GM23338 (cell line): ENCODE measurements around the gene ACE2. TPM values are rescaled to one million over a fixed set of nuclear protein-coding genes. Genes with fewer than 3 reads are reported as not detected.

Experiments
- ATAC-seq: fragments of 200-7000 bp; cut with Tn5 transposase; 3 replicates; pipeline ENCODE4 v1.9.1; 2020
- DNase-seq: peaks from one replicate; pipeline ENCODE4 v3.0.0-alpha.2; 2015; ENCODE audit warnings: low spot score
- H2AFZ ChIP-seq: fragments of 200-600 bp; sonication (generic); 2 replicates; pipeline ENCODE4 v1.8.0; 2016; ENCODE audit warnings: antibody characterized with exemption, mild to moderate bottlenecking, moderate library complexity
- H3F3A ChIP-seq: fragments of 200-600 bp; sonication (generic); replicated peaks from 2 replicates; pipeline ENCODE4 v1.8.0; 2017; ENCODE audit warnings: antibody characterized with exemption, mixed run types, low read depth
- H3K27ac ChIP-seq: fragments of 200-600 bp; sonication (generic); 2 replicates; pipeline ENCODE4 v1.6.1; 2016; ENCODE audit warnings: low read depth
- H3K27me3 ChIP-seq: fragments of 200-600 bp; sonication (generic); 2 replicates; pipeline ENCODE4 v1.8.0; 2016; ENCODE audit warnings: mild to moderate bottlenecking, mixed run types, moderate library complexity; ENCODE audit not compliant: insufficient read depth
- H3K36me3 ChIP-seq: fragments of 200-600 bp; sonication (generic); 2 replicates; pipeline ENCODE4 v1.8.0; 2016; ENCODE audit warnings: mild to moderate bottlenecking; ENCODE audit not compliant: insufficient read depth
- H3K4me1 ChIP-seq: fragments of 200-600 bp; sonication (generic); 2 replicates; pipeline ENCODE4 v1.8.0; 2016; ENCODE audit warnings: mild to moderate bottlenecking, moderate library complexity; ENCODE audit not compliant: insufficient read depth
- H3K4me2 ChIP-seq: fragments of 200-600 bp; sonication (generic); 2 replicates; pipeline ENCODE4 v1.7.1; 2017; ENCODE audit warnings: mixed run types
- H3K4me3 ChIP-seq: fragments of 200-600 bp; sonication (generic); 2 replicates; pipeline ENCODE4 v1.6.1; 2016; ENCODE audit warnings: mixed run types
- H3K79me2 ChIP-seq: fragments of 200-600 bp; sonication (generic); replicated peaks from 2 replicates; pipeline ENCODE4 v1.8.0; 2017; ENCODE audit warnings: mild to moderate bottlenecking; ENCODE audit not compliant: insufficient read depth
- H3K9me2 ChIP-seq: fragments of 200-600 bp; sonication (generic); 2 replicates; pipeline ENCODE4 v1.8.0; 2017; ENCODE audit not compliant: insufficient read depth
- H4K20me1 ChIP-seq: fragments of 200-600 bp; sonication (generic); replicated peaks from 2 replicates; pipeline ENCODE4 v1.8.0; 2017; ENCODE audit warnings: mild to moderate bottlenecking; ENCODE audit not compliant: insufficient read depth
- H3K27ac Mint-ChIP-seq: 2 replicates; pipeline ENCODE4 v1.8.0; 2020; ENCODE audit warnings: inconsistent platforms, mild to moderate bottlenecking, moderate library complexity, mixed read lengths
- H3K27me3 Mint-ChIP-seq: 3 replicates; pipeline ENCODE4 v1.8.0; 2022; ENCODE audit warnings: low read depth, mild to moderate bottlenecking, moderate library complexity, mixed read lengths, inconsistent platforms; ENCODE audit not compliant: insufficient read depth, poor library complexity
- H3K36me3 Mint-ChIP-seq: 3 replicates; pipeline ENCODE4 v1.8.0; 2021; ENCODE audit warnings: low read depth, mild to moderate bottlenecking, inconsistent platforms, moderate library complexity, mixed read lengths
- H3K4me1 Mint-ChIP-seq: 3 replicates; pipeline ENCODE4 v1.8.0; 2020; ENCODE audit warnings: mild to moderate bottlenecking, inconsistent platforms, mixed read lengths
- H3K4me3 Mint-ChIP-seq: 3 replicates; pipeline ENCODE4 v1.8.0; 2021; ENCODE audit warnings: moderate library complexity, mild to moderate bottlenecking, inconsistent platforms, mixed read lengths
- H3K9me3 Mint-ChIP-seq: 3 replicates; pipeline ENCODE4 v1.8.0; 2020; ENCODE audit warnings: moderate library complexity, mild to moderate bottlenecking, inconsistent platforms, mixed read lengths
- CTCF ChIP-seq, 2 experiments: fragments of 200-600 bp in 1 of 2; sonication (generic) in 1 of 2; conservative IDR thresholded peaks; 2 replicates each; pipeline versions ENCODE4 v1.5.1 to v1.6.1; 2016 to 2017; ENCODE audit warnings: antibody characterized with exemption in 2 of 2, low read depth in 2 of 2, mild to moderate bottlenecking in 2 of 2, moderate library complexity in 1 of 2
- JUNB ChIP-seq: IDR thresholded peaks from one replicate; pipeline ENCODE4 v1.6.1; 2016; ENCODE audit warnings: antibody characterized with exemption; ENCODE audit not compliant: unreplicated experiment
- NANOG ChIP-seq: IDR thresholded peaks from 2 replicates; pipeline ENCODE4 v1.6.1; 2016; ENCODE audit warnings: antibody characterized with exemption, borderline replicate concordance
- POLR2AphosphoS5 ChIP-seq: IDR thresholded peaks from 2 replicates; pipeline ENCODE4 v1.6.1; 2016; ENCODE audit warnings: antibody characterized with exemption, low read depth
- REST ChIP-seq: IDR thresholded peaks from one replicate; pipeline ENCODE4 v1.6.1; 2018; ENCODE audit warnings: antibody characterized with exemption; ENCODE audit not compliant: unreplicated experiment
- STAT1 ChIP-seq: IDR thresholded peaks from one replicate; pipeline ENCODE4 v1.6.1; 2016; ENCODE audit warnings: antibody characterized with exemption; ENCODE audit not compliant: unreplicated experiment
- ZNF114 ChIP-seq: fragments of 250-450 bp; sonication (Bioruptor Pico); IDR thresholded peaks from 2 replicates; pipeline ENCODE4 v1.5.0; 2020; ENCODE audit warnings: mild to moderate bottlenecking, moderate library complexity
- ZNF331 ChIP-seq: fragments of 250-450 bp; sonication (Bioruptor Pico); IDR thresholded peaks from 2 replicates; pipeline ENCODE4 v1.5.0; 2020; ENCODE audit warnings: low read depth, mild to moderate bottlenecking, moderate library complexity
- ZNF462 ChIP-seq: fragments of 250-450 bp; sonication (Bioruptor Pico); IDR thresholded peaks from 2 replicates; pipeline ENCODE4 v1.5.0; 2020; ENCODE audit warnings: mild to moderate bottlenecking, moderate library complexity
- polyA plus RNA-seq: library from polyadenylated mRNA; unstranded; fragments of >200 nt; fragmentation: Nextera tagmentation; extraction: Ambion mirVana; gene quantifications from 2 replicates; pipeline ENCODE4 v1.2.1, GENCODE V29; 2016
- total RNA-seq: library from RNA; depleted of rRNA; stranded (reverse); fragments of >200 nt; shearing (Covaris generic); gene quantifications from 2 replicates; pipeline ENCODE4 v1.2.3, GENCODE V29; 2014

ACE2 gene
- total and polyA plus RNA-seq, 2 experiments from 2014 or later: 0.10 TPM; not detected in 1

GRCh38 chrX:15594371-15594770 is 6.4 kb downstream of the ACE2 start:
- Mint-ChIP-seq H3K27ac (no peak overlapping the region), H3K27me3 (no peaks in the 10 kb centered on the region), H3K4me3 (no peak overlapping the region), H3K4me1 (no peaks in the 10 kb centered on the region), H3K9me3 (no peaks in the 10 kb centered on the region), H3K36me3 (no peaks in the 10 kb centered on the region)
- no peak for ATAC-seq
- H3K27me3 ChIP-seq: no peaks in the 10 kb centered on the region
- H3K36me3 ChIP-seq: no peaks in the 10 kb centered on the region
- no peak overlapping the region for H3K27ac ChIP-seq
- H3K4me1 ChIP-seq: no peaks in the 10 kb centered on the region
- no peaks in the 10 kb centered on the region for H3F3A ChIP-seq
- H2AFZ ChIP-seq: no peak overlapping the region
- H3K4me2 ChIP-seq: no peak overlapping the region
- DNase-seq: no peak
- no peaks in the 10 kb centered on the region for H3K9me2 ChIP-seq
- no peaks in the 10 kb centered on the region for H3K79me2 ChIP-seq
- H4K20me1 ChIP-seq: no peaks in the 10 kb centered on the region
- TF ChIP-seq STAT1 (no peak), CTCF (conservative IDR thresholded peaks at IDR 0.05; ENCODE audit: low read depth in 2 of 2) (peak; percentile 15 to 45; a peak in 2 of 4 replicates)
- no peak overlapping the region for H3K4me3 ChIP-seq

GRCh38 chrX:15579778-15580747 is 20.7 kb downstream of the ACE2 start:
- Mint-ChIP-seq H3K36me3 (no peaks in the 10 kb centered on the region), H3K4me1 (peaks cover 19% of the 10 kb centered on the region), H3K27me3 (no peaks in the 10 kb centered on the region), H3K9me3 (no peaks in the 10 kb centered on the region), H3K4me3 (no peak overlapping the region), H3K27ac (no peak overlapping the region)
- peaks cover 7% of the 10 kb centered on the region; the same call in 1 of the 2 replicates for H3K4me1 ChIP-seq
- H3K27me3 ChIP-seq: no peaks in the 10 kb centered on the region
- peak; percentile 5 for DNase-seq
- H3K79me2 ChIP-seq: no peaks in the 10 kb centered on the region
- no peaks in the 10 kb centered on the region for H3K9me2 ChIP-seq
- no peaks in the 10 kb centered on the region for H4K20me1 ChIP-seq
- H2AFZ ChIP-seq: peak overlapping the region; percentile 23; the same call in 1 of the 2 replicates
- H3F3A ChIP-seq: no peaks in the 10 kb centered on the region
- peak; percentile 71 for ATAC-seq
- no peak overlapping the region for H3K27ac ChIP-seq
- H3K4me3 ChIP-seq: no peak overlapping the region
- H3K4me2 ChIP-seq: no peak overlapping the region
- H3K36me3 ChIP-seq: no peaks in the 10 kb centered on the region
- TF ChIP-seq REST (no peak), JUNB (no peak), NANOG (no peak), ZNF114 (no peak), ZNF462 (CRISPR knock-in tag) (no peak), STAT1 (no peak), POLR2AphosphoS5 (no peak), ZNF331 (no peak)
